DMS114 treated with DMSO at 0.1 percent for 48 hours (cell line): ENCODE data around the gene KCNJ4.

Source experiments
- DNase-seq: peaks from one replicate; lab custom pipeline; 2025; ENCODE audit not compliant: unreplicated experiment; lab: John Stamatoyannopoulos, UW

KCNJ4 gene

DNA sequence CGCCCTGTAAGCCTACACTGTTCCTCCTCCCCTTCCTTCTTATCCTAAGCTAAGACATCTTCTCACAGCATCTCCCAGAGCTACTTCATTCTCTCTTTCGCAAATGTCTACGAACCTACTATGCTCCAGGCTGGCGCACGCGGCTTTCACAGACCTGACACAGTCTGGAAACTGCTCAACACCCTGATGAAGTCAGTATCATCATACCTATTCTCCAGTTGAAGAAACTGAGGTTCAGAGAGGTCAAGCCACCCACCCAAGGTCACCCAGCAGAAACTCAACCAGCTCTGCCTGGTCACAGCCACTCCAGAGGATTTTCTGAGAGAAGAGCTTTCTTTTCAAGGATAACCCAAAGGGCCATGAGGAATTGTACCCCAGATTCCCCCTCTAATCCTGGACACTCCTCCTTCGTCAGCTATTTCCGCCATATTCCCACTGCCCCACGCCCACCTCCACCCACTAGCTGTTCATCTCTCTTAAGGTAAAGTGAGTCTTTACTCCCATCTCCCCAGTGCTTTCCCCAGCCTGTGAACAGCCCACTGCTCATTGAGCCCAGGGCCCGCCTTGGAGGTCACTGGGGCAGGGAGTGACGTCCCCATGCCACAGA lies 1.8 kb downstream of the KCNJ4 start:
- DNase-seq, result no peak

DNA sequence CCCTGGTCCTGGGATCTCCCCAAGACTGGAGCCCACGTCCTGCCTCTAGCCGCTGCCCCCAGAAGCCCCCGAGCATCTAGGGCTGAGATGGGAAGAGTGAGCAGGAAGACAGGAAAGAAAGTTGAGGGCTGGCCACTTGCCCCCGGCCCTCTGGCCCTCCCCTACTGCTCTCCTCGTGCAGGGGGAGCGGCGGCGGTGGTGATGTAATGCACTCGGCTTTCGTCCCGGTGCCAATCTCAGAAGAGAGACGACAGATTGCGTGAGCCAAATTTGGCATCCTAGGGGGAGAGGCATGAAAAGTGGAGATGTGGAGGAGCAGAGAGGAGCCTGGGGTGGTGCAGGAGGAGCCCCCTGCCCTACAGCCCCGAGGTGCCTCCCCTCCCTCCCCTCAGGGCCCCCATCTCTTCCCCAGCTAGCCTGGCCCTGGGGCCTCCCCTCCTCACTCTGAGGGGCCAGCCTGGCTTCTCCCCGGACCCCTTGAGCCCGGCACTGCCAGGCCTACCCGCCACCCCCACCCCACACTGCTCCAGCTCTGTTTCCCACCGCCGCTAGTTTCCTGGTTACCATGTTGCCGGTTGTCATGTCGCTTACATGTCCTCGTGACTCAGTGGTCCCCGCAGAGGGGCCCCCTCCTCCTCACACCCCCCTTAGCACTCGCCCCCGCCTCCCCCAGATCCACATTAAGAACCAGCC lies 2.5 kb downstream of the KCNJ4 start:
- no peak for DNase-seq

DNA sequence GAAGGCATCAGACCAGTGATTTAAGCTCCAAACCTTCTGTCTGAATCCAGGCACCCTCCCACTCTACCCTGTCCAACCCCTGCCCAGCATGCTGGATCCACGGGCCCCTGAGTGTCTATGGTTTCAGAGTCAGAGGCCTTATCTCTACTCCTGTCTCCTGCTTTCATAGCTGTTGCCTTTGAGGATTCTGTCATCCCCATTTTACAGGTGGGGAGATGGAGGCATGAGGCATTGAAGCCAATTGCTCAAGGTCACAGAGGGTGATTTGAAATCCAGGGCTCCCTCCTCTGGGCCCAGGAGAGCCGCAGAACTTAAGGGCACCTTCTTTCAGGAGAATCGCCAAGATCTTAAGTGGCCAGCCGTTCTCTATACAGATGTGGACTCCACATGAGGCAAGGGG lies 3.1 kb downstream of the KCNJ4 start:
- DNase-seq, result no peak

DNA sequence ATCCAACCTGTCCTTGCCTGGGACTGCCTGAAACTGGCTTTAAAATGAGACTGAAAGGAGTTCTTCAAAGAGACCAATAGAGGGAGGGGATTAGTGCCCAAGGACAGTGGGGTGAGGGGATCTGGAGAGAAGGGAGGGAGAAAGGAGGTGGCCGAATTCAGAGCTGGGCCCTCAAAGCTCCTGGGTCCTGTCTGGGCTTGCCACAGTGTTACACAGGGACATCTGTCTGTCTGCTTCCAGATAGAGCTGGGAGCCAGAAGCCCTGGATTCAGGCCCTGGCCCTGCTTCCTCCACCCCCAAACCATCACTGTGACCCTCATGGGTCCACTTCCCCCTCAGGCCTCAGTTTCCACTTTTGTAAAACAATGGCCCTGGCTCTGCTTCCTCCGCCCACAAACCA lies 3.6 kb downstream of the KCNJ4 start:
- DNase-seq, result no peak

DNA sequence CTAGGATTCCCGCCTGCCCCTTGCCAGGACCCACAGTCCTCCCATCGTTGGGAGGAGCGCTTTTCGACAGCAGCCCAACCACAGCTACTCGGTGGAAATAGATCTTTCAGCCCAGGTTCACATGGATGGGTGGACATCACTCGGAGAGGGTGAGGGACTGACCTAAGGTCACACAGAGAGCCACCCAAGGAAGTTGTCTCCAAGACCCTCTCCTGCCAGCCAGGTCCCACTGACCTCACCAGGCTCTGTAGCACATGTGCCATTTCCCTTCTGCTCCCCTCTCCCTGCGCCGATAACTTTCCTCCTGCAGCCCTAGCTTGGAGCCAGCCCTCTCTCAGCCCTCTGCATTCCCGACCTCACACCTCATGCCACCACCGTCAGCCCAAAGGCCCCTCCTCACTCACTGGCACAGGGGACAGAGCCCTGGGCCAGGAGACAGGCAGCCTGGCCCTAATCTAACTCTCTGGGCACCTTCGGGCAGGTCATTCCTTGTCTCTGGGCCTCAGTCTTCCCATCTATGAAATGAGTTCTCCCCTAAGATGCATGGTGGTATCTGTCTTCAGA lies 4.7 kb downstream of the KCNJ4 start:
- DNase-seq, result no peak

DNA sequence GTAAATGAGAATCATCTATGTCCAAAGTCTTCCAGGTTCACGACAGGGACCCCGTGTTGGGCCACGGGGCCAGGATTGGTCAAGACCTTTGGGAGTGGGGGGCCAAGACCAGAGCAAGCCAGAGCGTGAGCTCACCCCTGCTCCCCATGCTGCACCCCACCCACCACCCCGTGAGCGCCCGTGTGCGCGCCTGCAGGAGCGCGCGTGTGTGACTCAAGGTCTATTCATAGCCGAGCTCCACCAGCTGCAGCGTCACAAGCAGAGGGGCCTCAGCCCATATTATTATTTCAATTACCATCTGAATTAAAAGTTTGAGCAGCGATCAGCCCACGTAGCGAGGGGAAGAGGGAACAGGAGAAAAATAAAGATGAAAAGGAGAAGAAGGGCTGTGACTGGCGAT lies 5.2 kb downstream of the KCNJ4 start:
- DNase-seq, result no peak

DNA sequence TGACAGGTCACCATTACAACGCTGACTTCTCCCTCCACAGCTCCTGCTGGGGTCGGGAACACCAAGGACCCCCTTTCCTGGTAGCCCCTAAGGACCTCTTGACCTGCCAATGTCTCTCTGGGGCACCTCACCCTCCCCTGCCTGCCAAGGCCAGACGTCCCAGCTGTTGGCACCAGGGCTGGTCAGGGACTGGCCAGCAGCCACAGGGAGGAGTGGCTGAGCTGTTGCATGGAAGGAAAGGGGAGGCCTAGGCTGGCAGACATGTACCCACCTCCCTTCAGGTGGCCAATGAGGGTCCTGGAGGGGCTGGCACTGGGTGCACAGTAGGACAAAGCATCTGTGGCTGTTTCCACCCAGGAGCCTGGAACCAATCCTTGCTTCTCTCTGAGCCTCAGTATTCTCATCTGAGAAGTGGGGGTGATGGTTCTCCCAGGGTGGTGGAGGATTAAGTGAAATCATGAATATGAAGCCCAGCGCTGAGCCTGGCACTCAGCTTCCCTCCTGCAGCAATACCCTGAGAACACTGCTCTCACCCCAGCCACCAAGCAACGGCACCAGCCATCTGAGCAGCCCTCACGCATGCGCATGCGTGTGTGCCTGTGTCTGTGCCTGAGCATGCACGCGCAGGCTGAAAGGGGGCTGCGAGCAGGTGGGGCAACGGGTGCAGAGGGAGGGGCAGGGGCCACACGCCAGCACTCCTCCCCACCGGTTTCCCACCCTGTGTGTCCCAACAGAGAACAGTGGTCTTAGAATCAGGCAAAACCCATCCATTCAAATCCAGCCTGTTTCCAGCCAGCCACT lies 5.9 kb downstream of the KCNJ4 start:
- no peak for DNase-seq

DNA sequence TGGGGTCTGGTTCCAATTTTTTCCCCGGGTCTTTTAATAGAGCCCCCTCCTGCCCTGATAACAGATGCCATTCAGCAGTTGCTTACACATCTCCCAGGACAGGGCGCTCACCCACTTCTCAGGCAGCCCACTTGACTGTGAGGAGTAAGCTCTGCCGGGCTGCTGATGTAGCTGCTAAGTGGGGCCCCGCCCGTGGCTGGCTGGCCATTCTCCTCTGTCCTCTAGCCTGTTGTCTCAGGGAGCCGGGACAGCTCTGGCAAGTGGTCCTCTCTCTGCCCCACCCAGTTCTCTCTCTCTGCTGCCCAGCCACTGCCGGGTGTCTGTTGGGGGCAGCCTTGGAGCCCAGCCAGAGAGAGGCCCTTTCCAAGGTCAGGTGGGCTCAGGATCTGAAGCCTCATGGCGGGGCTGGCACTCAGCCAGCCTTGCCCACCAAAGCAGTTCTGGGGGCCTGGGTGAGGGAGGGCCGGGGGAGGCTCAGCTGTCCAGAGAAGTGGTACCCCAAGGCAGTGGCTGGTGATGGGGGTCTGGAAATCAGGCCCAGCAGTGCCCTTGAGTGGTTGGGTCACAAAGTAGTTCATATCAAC lies 8.9 kb downstream of the KCNJ4 start:
- no peak for DNase-seq

DNA sequence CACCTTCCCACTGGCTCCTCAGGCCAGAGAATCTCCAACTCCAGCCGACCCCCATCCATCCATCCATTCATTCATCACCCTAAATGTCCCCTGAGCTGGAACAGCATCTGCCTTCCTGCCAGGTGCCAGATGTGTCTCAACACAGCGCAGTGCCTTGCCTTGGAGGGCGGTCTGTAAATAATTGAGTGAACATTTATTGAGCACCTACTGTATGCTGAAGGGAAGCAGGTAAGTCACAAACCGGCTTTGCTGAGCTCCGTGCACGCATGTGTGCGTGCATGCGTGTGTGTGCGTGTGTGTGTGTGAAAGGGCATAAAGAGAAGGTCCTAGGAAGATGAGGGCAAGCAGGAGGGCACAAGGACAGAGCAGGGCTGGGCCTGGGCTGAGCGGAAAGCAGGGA lies 10.2 kb downstream of the KCNJ4 start:
- no peak for DNase-seq

DNA sequence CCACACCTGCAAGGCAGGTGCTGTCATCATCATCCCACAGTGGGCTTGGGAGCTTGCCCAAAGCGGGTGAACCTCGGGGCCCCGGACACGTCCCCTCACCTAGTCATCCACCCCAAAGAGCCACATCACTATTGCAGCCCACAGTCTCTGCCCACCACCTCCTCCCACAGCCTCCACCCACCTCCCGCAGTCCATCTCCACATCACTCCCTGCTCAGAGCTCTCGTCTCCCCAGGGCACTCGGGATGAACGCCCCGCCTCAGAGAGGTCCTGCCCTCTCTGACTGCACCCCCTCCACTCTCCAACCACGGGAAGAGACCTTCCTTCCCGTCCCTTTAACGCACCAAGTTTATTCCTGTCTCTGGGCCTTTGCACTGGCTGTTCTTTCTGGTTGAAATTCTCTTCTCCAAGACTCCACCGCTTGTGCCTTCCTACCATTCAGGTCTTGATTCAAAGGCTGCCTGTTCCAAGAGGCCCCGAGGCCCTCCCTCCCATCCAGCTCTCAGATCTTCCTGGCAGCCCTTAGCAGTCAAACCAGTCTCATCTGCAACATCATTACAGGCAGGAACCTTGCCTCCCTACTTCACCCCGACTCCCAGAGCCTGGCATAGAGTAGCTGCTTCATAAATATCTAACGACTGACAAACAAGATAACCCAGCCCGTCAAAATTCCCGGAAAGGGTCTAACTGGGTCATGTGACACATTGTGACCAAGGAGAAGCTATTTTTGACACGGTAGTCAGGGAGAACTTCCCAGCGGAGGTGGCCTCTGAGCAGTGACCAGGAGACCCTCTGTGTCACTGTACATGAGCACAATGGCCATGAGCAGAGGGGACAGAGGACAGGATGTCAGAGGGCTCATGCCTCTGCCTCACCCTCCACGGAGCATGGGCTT lies 11.1 kb downstream of the KCNJ4 start:
- no peak for DNase-seq

DNA sequence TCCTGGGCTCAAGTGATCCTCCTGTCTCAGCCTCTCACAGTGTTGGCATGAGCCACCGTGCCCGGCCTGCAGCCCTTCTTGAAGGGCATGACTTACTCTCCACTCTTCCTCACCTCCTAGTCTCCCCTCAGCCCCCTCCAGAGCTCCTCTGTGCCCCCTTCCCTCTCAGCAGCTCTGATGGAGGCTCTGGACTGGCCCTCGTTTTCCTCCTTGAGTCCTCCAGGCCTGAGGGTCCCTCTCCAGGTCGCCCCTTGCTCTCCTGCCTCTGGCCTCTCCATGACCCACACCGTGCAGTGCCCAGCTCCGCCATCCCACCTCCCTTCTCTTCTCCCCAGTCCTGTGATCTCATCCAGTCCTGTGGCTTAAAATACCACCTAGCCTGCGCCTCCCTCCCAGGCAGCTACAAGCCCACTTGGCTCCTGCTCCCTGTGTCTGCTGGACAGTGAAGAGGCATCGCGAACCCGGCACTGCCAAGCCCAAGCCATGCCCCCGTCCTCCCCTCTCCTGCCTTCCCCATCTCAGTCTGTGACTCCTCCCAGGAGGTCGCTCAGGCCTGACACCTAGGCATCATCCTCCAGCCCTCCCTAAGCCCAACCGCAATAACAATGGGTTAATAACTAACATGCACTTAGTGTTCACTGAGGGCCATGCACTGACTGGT lies 11.9 kb downstream of the KCNJ4 start:
- DNase-seq, result no peak

DNA sequence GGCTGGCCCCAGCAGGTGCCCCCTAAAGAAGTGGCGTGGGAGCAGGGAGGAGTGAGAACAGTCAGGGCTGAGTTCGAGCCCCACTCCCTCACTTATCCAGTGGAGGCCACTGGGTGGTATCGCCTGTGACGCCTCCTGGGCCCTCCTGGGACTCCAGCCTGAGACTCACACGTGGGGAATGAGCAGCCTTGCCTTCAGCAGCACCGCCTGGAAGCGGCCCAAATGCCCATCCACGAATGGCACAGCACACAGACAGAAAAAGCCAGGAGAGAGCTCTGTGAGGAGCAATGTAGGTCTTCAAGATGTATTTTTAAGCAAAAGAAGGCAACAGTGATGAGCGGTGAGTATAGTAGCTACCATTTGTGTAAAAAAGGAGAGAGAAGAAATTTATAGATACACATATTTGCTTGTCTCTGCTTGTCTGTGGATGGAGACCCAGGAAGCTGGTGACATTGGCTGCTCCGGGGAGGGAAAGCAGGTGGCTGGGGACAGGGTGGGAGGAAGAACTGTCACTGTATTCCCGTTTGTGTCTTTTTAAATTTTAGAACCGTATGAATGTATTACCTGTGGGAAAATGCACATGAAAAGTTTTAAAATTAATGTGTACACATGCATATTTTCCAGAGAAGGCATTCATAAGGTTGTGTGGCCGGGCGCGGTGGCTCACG lies 13.2 kb downstream of the KCNJ4 start:
- DNase-seq, result no peak

DNA sequence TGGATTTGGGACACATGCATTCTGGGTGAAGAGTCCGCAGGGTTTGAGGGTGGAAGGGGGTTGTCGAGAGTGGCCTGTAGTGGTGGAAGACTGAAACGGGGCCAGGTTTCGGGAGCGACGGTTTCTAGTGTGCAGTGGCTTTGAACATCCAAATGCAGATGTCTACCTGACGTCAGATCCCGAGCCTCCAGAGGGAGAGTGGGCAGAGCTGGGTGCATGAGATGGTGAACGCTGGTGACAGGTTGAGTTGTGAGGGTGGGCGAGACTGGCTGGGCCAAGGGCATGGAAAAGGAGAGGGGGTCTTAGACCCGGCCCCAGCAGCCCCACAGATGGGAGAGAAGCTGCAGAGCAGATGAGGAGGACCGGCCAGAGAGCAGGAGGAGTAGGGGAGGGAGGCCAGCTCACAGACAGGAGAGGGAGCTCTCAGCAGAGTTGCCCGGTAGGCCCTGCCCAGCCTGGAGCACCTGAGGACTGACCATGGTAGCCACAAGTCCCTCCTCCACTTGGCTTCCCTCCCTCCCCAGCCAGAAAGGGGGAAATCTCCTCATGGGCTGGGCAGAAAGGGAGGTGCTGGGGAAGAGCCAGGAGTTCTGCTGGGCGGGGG lies 14.2 kb downstream of the KCNJ4 start:
- DNase-seq, result no peak

DNA sequence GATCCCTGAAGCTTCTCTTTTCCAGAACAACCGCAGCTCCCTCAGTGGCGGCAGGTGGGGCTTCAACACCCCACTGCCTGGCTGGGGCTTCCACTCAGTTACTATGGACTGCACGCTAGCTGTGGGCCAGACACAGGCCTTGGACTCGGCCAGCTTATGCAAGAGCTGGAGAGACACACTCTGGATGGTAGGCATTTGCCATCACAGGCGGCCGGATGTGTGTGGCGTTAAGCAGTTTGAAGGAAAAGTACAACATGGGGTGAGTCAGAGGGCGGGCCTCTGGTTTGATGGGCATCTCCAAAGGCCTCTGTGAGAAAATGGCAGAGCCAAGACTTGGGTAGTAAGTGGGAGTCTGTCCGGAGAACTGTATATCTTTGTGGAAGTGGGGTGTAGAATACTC lies 17.6 kb downstream of the KCNJ4 start:
- no peak for DNase-seq

DNA sequence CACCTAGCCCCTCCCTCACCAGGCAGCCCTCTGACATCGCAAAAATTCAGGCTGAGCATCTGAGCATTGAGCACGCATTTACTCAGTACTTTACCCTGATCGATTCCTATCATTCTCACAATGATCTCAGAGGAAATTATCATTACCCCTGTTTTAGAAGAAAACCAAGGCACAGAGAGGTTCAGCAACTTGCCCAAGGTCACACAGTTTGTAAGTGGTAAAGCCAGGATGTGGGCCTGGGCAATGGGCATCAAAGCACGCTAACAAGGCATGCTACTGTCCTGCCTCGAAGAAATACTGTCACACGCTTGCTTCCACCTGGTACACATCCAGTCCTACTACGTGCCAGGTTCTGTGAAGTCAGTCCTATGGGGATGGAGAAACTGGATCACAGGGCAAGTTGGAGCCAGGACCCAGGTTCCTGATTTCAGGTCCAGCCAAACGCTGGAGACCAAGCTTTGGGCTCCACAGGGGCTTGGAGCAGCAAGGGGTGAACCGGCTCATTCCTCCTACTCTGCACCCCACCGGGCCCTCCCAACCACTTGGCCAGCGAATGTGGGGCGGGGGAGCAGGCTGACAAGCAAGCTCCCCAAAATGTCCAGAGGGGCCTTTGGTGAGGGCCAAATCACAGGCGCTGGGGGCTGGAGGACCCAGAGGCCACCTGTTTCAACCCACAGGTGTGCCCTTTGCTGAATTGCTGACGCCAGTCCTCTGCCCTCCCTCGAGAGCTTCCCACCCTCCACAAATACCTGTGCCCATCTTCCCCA lies 18.2 kb downstream of the KCNJ4 start:
- no peak for DNase-seq

DNA sequence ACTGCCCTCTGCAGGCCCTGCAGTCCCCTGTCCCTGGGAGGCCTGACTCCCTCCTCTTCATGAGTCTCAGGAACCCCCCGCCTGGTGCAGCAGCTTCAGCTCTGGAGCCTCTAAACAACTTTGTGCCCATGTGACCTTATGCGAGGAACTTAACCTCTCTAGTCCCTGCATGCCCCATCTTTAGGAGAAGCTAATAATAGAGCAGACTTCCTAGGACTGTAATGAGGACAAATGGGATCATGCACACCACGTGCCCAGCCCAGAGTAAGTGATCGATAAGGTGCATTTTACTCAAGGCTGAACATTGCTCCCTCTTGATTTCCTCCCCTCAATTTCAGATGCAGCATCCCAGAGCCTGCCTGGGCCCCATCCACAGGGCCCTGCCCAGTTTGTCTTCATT lies 19.0 kb downstream of the KCNJ4 start:
- DNase-seq, result no peak

DNA sequence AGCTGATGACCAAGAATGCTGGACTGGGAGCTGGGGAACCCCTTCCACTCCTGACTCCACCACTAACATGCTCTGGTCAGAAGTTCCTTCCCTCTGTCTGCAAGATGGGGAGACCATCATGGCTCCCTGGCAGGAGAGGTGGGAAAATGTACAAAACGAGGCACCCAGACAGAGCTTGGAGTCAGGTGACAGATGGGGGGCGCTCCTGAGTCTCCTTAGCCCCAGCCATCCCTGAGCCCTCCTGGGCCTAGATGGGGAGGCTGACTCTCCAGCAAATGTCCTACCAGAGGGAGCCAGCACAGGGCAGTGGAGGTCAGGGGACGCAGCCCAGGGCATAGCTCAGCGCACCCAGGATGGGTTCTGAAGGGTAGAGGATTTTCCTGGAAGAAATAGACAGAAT lies 20.0 kb downstream of the KCNJ4 start:
- DNase-seq, result no peak

DNA sequence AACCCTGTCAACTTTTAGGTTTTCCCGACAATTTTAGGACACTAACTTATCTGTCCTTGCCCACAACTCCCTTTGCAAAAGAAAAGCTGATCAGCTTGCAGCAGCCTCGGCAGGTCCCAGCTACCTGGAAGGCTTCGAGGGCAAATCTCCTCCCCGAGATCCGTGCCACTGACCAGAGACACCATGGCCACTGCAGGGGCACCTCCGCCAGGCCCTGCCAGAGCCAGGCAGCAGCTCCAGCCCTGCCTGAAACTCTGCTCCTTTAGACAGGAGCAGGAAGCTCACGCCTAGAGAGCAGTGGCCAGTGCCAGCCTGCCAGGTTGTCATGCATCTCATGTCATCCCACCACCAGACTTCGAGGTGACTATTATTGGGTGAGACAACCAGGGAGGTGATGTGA lies 21.1 kb downstream of the KCNJ4 start:
- no peak for DNase-seq
